Upper lobe of left lung (tissue), 6 donors: ENCODE data around the gene COL27A1. TPM values are rescaled to one million over a fixed set of nuclear protein-coding genes. Genes with fewer than 3 reads are reported as not detected.
A peak's percentile ranks its signal among the peaks of the same experiment; 100 is the strongest.

Source experiments
- ATAC-seq, 2 donors: fragments of 200-7000 bp; cut with Tn5 transposase; one replicate each; pipeline ENCODE4 v1.9.1; 2022; ENCODE audit warnings: mild to moderate bottlenecking in 2 of 2, moderate library complexity in 2 of 2; ENCODE audit not compliant: low FRiP score in 2 of 2
- DNase-seq, 2 donors: peaks; one replicate each; pipeline ENCODE4 v3.0.0-alpha.2; 2019 to 2020
- H3K27ac ChIP-seq, 4 donors: fragments of 200-600 bp; sonication (generic); one replicate each; pipeline ENCODE4 v1.5.1; 2016 to 2019
- H3K27me3 ChIP-seq, 4 donors: fragments of 200-600 bp; sonication (generic); one replicate each; pipeline ENCODE4 v1.5.1; 2017 to 2019
- H3K36me3 ChIP-seq, 4 donors: fragments of 200-600 bp; sonication (generic); one replicate each; pipeline ENCODE4 v1.5.1; 2016 to 2019
- H3K4me1 ChIP-seq, 4 donors: fragments of 200-600 bp; sonication (generic); one replicate each; pipeline ENCODE4 v1.5.1; 2018 to 2019
- H3K4me3 ChIP-seq, 4 donors: fragments of 200-600 bp; sonication (generic); one replicate each; pipeline ENCODE4 v1.5.1; 2017 to 2019; ENCODE audit warnings: mild to moderate bottlenecking in 2 of 4, moderate library complexity in 1 of 4
- H3K9me3 ChIP-seq, 4 donors: fragments of 200-600 bp; sonication (generic); one replicate each; pipeline ENCODE4 v1.5.1; 2018 to 2019
- EP300 ChIP-seq, 4 donors: sonication (generic); formaldehyde crosslinking; IDR thresholded peaks; one replicate each; pipeline ENCODE4 v1.5.1; 2017; ENCODE audit warnings: antibody characterized with exemption in 4 of 4, control low read depth in 2 of 4
- POLR2A ChIP-seq, 4 donors: fragments of 450-650 bp; IDR thresholded peaks; one replicate each; pipeline ENCODE4 v1.5.1; 2016 to 2017; ENCODE audit warnings: antibody characterized with exemption in 4 of 4, mild to moderate bottlenecking in 2 of 4
- POLR2AphosphoS5 ChIP-seq, 2 donors: sonication (generic); formaldehyde crosslinking; IDR thresholded peaks; one replicate each; pipeline ENCODE4 v1.5.1; 2017; ENCODE audit warnings: antibody characterized with exemption in 2 of 2
- WGBS, 2 donors: methylation state at CpG; one replicate each; pipeline ENCODE4 v1.1.5; 2017 to 2018; 5-methylcytosine and 5-hydroxymethylcytosine counted together
- total RNA-seq, 6 donors: library from RNA; depleted of rRNA in 4 of 6; stranded (reverse); fragments of >200 nt in 4 of 6; gene quantifications; one replicate each; pipeline versions ENCODE4 v1.1.0 to v1.2.1, GENCODE V29; 2016 to 2021
- TF ChIP-seq, protein P1 (sequence below), 6 experiments: fragments of 450-650 bp in 4 of 6; fragments of 200-600 bp in 2 of 6; sonication (generic) in 2 of 6; IDR thresholded peaks; one replicate each; pipeline ENCODE4 v1.5.1; 2016 to 2019; ENCODE audit warnings: antibody characterized with exemption in 6 of 6
- donor health status: DM: no; HTN: no; CAD: no; lungs with moderate emphysema.
- donor health status: DM: no; HTN: yes; CAD: no; lungs with severe emphysema.

Gene COL27A1
- total RNA-seq, 6 donors from 2014 or later, result 4.0 to 55.5 (median 9.2) TPM

DNA sequence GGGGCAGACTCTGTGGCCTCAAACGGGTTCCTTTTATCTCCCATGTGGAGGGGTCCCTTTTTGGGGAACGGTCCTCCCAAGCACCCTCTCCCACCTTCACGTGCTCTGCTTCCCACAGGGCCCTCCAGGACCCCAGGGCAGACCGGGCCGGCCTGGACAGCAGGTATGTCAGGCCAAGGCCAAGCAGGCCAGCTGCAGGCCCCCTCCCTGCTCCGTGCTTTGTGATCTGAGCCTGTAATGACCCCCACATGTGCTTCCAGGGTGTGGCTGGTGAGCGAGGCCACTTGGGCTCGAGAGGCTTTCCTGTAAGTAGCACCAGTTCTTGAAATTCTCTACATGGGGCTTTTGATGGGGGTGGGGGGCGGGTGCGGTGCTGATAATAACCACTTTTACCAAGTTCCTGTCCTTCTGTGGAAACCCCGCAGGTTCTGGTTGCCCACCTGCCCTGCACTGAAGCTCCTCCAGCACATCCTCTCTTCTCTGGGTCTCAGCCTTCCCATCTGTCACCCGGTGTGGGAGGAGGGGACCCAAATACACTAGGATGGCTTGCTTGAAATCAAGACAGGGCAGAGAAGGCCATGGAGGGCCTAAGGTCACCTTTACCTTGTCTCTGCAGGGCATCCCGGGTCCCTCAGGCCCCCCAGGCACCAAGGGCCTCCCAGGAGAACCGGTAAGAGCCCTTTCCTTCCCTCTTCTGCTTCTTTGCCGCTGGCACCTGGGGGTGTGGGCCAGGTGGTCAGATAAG lies 109.6 kb downstream of the COL27A1 start:
- no peak for TF ChIP-seq POLR2A (IDR thresholded peaks at IDR 0.05)
- TF ChIP-seq EP300 (IDR thresholded peaks at IDR 0.05), result no peak
- TF ChIP-seq, protein P1, sequence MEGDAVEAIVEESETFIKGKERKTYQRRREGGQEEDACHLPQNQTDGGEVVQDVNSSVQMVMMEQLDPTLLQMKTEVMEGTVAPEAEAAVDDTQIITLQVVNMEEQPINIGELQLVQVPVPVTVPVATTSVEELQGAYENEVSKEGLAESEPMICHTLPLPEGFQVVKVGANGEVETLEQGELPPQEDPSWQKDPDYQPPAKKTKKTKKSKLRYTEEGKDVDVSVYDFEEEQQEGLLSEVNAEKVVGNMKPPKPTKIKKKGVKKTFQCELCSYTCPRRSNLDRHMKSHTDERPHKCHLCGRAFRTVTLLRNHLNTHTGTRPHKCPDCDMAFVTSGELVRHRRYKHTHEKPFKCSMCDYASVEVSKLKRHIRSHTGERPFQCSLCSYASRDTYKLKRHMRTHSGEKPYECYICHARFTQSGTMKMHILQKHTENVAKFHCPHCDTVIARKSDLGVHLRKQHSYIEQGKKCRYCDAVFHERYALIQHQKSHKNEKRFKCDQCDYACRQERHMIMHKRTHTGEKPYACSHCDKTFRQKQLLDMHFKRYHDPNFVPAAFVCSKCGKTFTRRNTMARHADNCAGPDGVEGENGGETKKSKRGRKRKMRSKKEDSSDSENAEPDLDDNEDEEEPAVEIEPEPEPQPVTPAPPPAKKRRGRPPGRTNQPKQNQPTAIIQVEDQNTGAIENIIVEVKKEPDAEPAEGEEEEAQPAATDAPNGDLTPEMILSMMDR (IDR thresholded peaks at IDR 0.05), result no peak
- TF ChIP-seq POLR2AphosphoS5 (IDR thresholded peaks at IDR 0.05), result no peak
- H3K27me3 ChIP-seq, result no peaks in the 10 kb centered on the region
- no peaks in the 10 kb centered on the region for H3K36me3 ChIP-seq
- WGBS, 2 donors, result 66 to 81% methylated on average over 4 to 15 of the region's 15 CpGs
- DNase-seq (peak in 1 of 2 donors; percentile 36), ATAC-seq (no peak)
- H3K9me3 ChIP-seq, result no peaks in the 10 kb centered on the region
- no peak overlapping the region for H3K27ac ChIP-seq
- H3K4me1 ChIP-seq, result peaks cover 0 to 18% (median 9%) of the 10 kb centered on the region in 4 donors
- H3K4me3 ChIP-seq, result no peak overlapping the region

DNA sequence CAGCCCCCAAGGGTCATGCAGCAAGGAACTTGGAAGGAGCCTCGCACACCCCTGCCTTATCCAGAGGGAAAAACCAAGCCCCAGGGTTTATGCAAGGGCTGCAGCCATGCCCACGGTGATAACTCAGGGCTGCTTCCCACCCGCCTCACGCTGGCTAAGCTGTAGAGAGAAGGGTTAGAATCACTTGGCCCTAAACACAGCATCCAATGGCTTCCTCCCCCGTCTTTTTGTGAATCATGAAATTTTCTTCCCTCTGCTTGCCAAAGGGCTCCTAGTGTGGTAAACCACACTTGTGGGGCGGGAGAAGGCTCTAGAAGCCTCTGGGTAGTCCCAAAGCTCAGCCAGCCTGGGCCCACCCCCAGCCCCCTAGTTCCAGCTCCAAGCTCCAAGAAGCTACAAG lies 111.6 kb downstream of the COL27A1 start:
- no peak overlapping the region for H3K4me3 ChIP-seq
- no peaks in the 10 kb centered on the region for H3K27me3 ChIP-seq
- ATAC-seq (peak in 1 of 2 donors; percentile 27), DNase-seq (no peak)
- no peaks in the 10 kb centered on the region for H3K9me3 ChIP-seq
- no peaks in the 10 kb centered on the region for H3K36me3 ChIP-seq
- TF ChIP-seq EP300 (IDR thresholded peaks at IDR 0.05) (no peak), POLR2AphosphoS5 (IDR thresholded peaks at IDR 0.05) (no peak), POLR2A (IDR thresholded peaks at IDR 0.05) (no peak)
- TF ChIP-seq, protein P1 (IDR thresholded peaks at IDR 0.05), result no peak
- H3K27ac ChIP-seq, result no peak overlapping the region
- 87 to 93% methylated on average over 6 of the region's 6 CpGs for WGBS, 2 donors
- peaks cover 0 to 18% (median 9%) of the 10 kb centered on the region in 4 donors for H3K4me1 ChIP-seq

DNA sequence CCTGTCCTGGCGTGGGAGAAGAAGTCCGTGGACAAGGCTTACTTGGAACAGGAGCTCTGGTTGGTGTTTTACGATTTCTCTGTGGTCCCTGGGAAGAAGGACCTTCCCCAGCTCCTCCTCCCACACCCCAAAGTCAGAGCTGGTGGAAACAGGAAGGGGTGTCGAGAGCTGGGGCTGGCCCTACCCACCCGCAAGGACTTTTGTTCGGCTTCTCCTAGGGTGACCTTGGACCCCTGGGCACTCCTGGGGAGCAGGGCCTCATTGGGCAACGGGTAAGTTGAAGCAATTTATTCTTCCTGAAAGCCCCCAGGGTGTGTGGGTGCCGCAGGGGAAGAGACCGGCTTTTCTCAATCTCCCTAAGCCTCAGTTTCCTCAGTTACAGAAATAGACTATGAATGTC lies 113.7 kb downstream of the COL27A1 start:
- 73 to 93% methylated on average over 7 to 9 of the region's 9 CpGs for WGBS, 2 donors
- Histone ChIP-seq H3K4me1 (peaks cover 0 to 18% (median 9%) of the 10 kb centered on the region in 4 donors), H3K27me3 (no peaks in the 10 kb centered on the region), H3K9me3 (no peaks in the 10 kb centered on the region), H3K4me3 (no peak overlapping the region), H3K36me3 (no peaks in the 10 kb centered on the region), H3K27ac (no peak overlapping the region)
- no peak for TF ChIP-seq POLR2A (IDR thresholded peaks at IDR 0.05)
- TF ChIP-seq, protein P1 (IDR thresholded peaks at IDR 0.05), result no peak
- DNase-seq (no peak), ATAC-seq (no peak)

DNA sequence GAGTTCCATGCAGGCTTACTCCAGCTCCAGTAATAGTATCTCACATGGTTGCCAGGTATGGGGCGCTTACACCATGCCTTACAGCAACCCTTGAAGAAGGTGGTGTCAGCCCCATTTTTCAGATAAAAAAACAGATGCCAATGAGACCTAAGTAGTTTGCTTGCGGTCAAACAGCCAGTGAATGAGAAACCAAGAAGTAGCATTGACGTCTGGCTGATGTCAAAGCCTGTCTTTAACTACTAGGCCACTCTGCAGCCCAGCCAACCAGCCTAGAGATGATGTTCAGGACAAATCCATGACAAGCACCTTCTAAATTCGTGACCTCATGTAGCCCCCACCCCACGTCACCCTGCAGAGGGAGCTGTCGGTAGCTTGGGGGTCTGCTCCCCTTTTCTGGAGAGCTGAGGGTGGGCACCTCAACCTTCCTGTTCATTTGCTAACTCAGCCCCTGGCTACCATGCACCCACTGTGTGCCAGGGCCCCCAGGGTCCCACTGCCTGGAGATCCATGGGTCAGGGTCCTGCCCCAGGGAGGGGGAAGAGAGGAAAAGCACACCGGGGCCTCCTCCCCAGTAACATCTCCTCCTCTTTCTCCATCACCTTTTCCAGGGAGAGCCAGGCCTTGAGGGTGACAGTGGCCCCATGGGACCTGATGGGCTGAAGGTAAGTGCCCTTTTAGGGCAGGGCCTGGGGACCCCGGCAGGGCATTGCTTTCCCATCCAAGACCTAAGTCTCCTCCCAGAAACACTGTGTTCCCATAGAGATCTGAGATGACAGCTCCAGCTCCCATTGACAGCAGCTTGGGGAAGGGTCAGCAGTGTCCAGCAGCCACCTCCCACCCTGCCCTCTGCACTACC lies 115.0 kb downstream of the COL27A1 start:
- DNase-seq (no peak), ATAC-seq (no peak)
- no peak overlapping the region for H3K27ac ChIP-seq
- no peak overlapping the region for H3K4me3 ChIP-seq
- H3K9me3 ChIP-seq, result no peaks in the 10 kb centered on the region
- WGBS, 2 donors, result 79 to 87% methylated on average over 6 to 8 of the region's 8 CpGs
- no peaks in the 10 kb centered on the region for H3K27me3 ChIP-seq
- H3K36me3 ChIP-seq, result no peaks in the 10 kb centered on the region
- TF ChIP-seq EP300 (IDR thresholded peaks at IDR 0.05), result no peak
- peaks cover 0 to 4% (median 2%) of the 10 kb centered on the region in 4 donors for H3K4me1 ChIP-seq
